ENCODE results near the gene DTX2.
"Not testable (repeated sequence)": the region's sequence is repeated elsewhere in the genome, so short reads cannot be mapped to it uniquely, and the experiment has no call there.

Gene DTX2

GRCh38 chr7:76461464-76462101 lies at the start of gene DTX2:
TSS of gene DTX2 (plus strand) at chr7:76461709. CDS start at chr7:76480510, 18,801 bp downstream.
- DNase-seq (ENCODE audit: low spot score), result not testable (repeated sequence)

GRCh38 chr7:76412249-76412648 lies 49.3 kb upstream of the DTX2 start:
- no peak for DNase-seq (ENCODE audit: low spot score)

GRCh38 chr7:76417654-76418310 lies 43.7 kb upstream of the DTX2 start:
- not testable (repeated sequence) for DNase-seq (ENCODE audit: low spot score)

GRCh38 chr7:76421097-76421496 lies 40.4 kb upstream of the DTX2 start:
- not testable (repeated sequence) for DNase-seq (ENCODE audit: low spot score)

GRCh38 chr7:76423666-76424412 lies 37.7 kb upstream of the DTX2 start:
- DNase-seq (ENCODE audit: low spot score), result no peak

- no peak for DNase-seq (ENCODE audit: low spot score)
Observed at GRCh38 chr7:76424413-76425111, 36.9 kb upstream of the DTX2 start, which contains the start of gene ZP3. TSS of gene ZP3 (plus strand) at chr7:76424950. CDS start at chr7:76424965, 15 bp downstream.

GRCh38 chr7:76425156-76425555 lies 36.4 kb upstream of the DTX2 start:
- no peak for DNase-seq (ENCODE audit: low spot score)

- not testable (repeated sequence) for DNase-seq (ENCODE audit: low spot score)
Observed at GRCh38 chr7:76425558-76425957, 36.0 kb upstream of the DTX2 start.

- no peak for DNase-seq (ENCODE audit: low spot score)
Observed at GRCh38 chr7:76426246-76426645, 35.3 kb upstream of the DTX2 start.

- DNase-seq (ENCODE audit: low spot score), result no peak
Observed at GRCh38 chr7:76427635-76428034, 33.9 kb upstream of the DTX2 start.

GRCh38 chr7:76428149-76428823 lies 33.2 kb upstream of the DTX2 start:
- no peak for DNase-seq (ENCODE audit: low spot score)

GRCh38 chr7:76428868-76429805 lies 32.4 kb upstream of the DTX2 start:
- DNase-seq (ENCODE audit: low spot score), result no peak

- DNase-seq (ENCODE audit: low spot score), result no peak
Observed at GRCh38 chr7:76430211-76430610, 31.3 kb upstream of the DTX2 start.

GRCh38 chr7:76430836-76431235 lies 30.7 kb upstream of the DTX2 start:
- DNase-seq (ENCODE audit: low spot score), result no peak

- not testable (repeated sequence) for DNase-seq (ENCODE audit: low spot score)
Observed at GRCh38 chr7:76437873-76438272, 23.6 kb upstream of the DTX2 start.

GRCh38 chr7:76439120-76439888 lies 22.2 kb upstream of the DTX2 start:
- not testable (repeated sequence) for DNase-seq (ENCODE audit: low spot score)

- not testable (repeated sequence) for DNase-seq (ENCODE audit: low spot score)
Observed at GRCh38 chr7:76440404-76440803, 21.1 kb upstream of the DTX2 start.

GRCh38 chr7:76441792-76442191 lies 19.7 kb upstream of the DTX2 start:
- DNase-seq (ENCODE audit: low spot score), result not testable (repeated sequence)

- not testable (repeated sequence) for DNase-seq (ENCODE audit: low spot score)
Observed at GRCh38 chr7:76442664-76443446, 18.7 kb upstream of the DTX2 start.

Measured in HuH-7 (cell line).